HepG2 (cell line): ENCODE measurements around the gene CSNK2B. TPM values are rescaled to one million over a fixed set of nuclear protein-coding genes. Genes with fewer than 3 reads are reported as not detected.
A peak's percentile ranks its signal among the peaks of the same experiment; 100 is the strongest.

ENCODE experiments used
- AGO2 ChIP-seq: fragments of 200-400 bp; formaldehyde crosslinking; optimal IDR thresholded peaks from 2 replicates; pipeline ENCODE3; 2017; ENCODE audit warnings: mild to moderate bottlenecking, low read depth, low read length, moderate library complexity
- ELF4 ChIP-seq: sonication (generic); formaldehyde crosslinking; IDR thresholded peaks from 2 replicates; pipeline ENCODE4 v1.5.0; 2020; ENCODE audit warnings: missing genetic modification reagents, mild to moderate bottlenecking, moderate library complexity, borderline replicate concordance
- HES4 ChIP-seq: sonication (generic); formaldehyde crosslinking; IDR thresholded peaks from 2 replicates; pipeline ENCODE4 v1.9.0; 2021; ENCODE audit warnings: mild to moderate bottlenecking, missing genetic modification reagents, borderline replicate concordance
- PAF1 ChIP-seq: IDR thresholded peaks from 2 replicates; pipeline ENCODE4 v1.6.1; 2016; ENCODE audit warnings: missing genetic modification reagents, missing compliant biosample characterization
- SMYD3 ChIP-seq: sonication (generic); formaldehyde crosslinking; IDR thresholded peaks from 2 replicates; pipeline ENCODE4 v1.8.1; 2023; ENCODE audit warnings: mild to moderate bottlenecking, missing genetic modification reagents
- ZNF251 ChIP-seq: sonication (generic); formaldehyde crosslinking; IDR thresholded peaks from 2 replicates; pipeline ENCODE4 v1.9.0; 2021; ENCODE audit warnings: mild to moderate bottlenecking, missing genetic modification reagents
- polyA plus RNA-seq, 8 experiments: library from polyadenylated mRNA; depleted of rRNA in 3 of 8; stranded (reverse) in 7 of 8; unstranded in 1 of 8; fragments of >200 nt; fragmentation: Illumina TruSeq in 4 of 8; extraction: Trizol in 4 of 8; gene quantifications; 2 replicates each; pipeline versions ENCODE4 v1.2.1 to v1.2.3, GENCODE V29; 2011 to 2016; ENCODE audit warnings: low read depth in 4 of 8, missing spikeins in 1 of 8, mixed read lengths in 1 of 8; ENCODE audit not compliant: insufficient read depth in 1 of 8
- total RNA-seq, 5 experiments: library from RNA; depleted of rRNA; stranded (reverse); fragments of >200 nt; fragmentation: Illumina TruSeq; extraction: Trizol; gene quantifications; 2 replicates each; pipeline ENCODE4 v1.2.3, GENCODE V29; 2016; ENCODE audit warnings: low read depth in 1 of 5
- TF ChIP-seq, protein P1 (sequence below): sonication (generic); formaldehyde crosslinking; IDR thresholded peaks from 2 replicates; pipeline ENCODE4 v1.5.1; 2020; ENCODE audit warnings: mild to moderate bottlenecking, missing genetic modification reagents, moderate library complexity
- TF ChIP-seq, protein P2 (sequence below): sonication (generic); formaldehyde crosslinking; IDR thresholded peaks from 2 replicates; pipeline ENCODE4 v1.9.0; 2021; ENCODE audit warnings: missing genetic modification reagents, borderline replicate concordance
- TF ChIP-seq, protein P3 (sequence below): sonication (generic); formaldehyde crosslinking; IDR thresholded peaks from 2 replicates; pipeline ENCODE4 v1.5.0; 2020; ENCODE audit warnings: mild to moderate bottlenecking, missing genetic modification reagents
- TF ChIP-seq, protein P4 (sequence below): sonication (generic); formaldehyde crosslinking; IDR thresholded peaks from one replicate; pipeline ENCODE4 v1.5.1; 2020; ENCODE audit warnings: mild to moderate bottlenecking, missing genetic modification reagents; ENCODE audit errors: not compliant biosample characterization

Gene CSNK2B
- total and polyA plus RNA-seq, 2 of the 13 experiments (the other 11 are each of a cell fraction or from before 2014, with no cell fraction given), result 111 to 296 TPM

DNA sequence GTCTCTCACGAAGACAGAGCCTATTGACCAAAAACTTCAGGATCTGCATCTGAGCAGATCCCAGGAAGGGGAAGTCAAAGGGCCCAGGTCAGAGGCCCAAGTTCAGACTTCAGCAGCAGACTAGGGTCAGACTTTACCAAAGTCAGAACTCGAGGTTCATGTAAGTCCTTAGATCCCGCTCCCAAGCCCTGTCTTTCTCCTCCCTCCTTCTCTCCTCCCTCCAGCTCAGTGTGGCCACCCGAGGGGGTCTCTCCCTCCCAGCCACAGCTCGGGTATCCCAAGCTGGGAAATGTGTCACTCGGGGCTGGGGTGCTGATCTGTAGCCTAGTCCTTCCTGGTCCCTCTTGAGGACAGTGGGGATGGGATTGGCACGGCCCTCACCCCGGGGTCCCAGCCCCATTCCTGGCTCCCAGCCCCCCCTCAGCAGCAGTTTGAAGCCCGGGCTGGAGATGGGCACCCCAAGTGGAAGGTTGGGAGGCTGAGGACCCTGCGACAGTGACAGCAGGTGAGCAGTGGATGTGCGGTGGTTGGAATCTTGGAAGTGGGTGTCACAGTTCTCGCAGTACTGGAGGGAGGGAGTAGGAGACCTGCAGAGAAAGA is 3.7 kb upstream of the CSNK2B start (continued):
- TF ChIP-seq, protein P1, sequence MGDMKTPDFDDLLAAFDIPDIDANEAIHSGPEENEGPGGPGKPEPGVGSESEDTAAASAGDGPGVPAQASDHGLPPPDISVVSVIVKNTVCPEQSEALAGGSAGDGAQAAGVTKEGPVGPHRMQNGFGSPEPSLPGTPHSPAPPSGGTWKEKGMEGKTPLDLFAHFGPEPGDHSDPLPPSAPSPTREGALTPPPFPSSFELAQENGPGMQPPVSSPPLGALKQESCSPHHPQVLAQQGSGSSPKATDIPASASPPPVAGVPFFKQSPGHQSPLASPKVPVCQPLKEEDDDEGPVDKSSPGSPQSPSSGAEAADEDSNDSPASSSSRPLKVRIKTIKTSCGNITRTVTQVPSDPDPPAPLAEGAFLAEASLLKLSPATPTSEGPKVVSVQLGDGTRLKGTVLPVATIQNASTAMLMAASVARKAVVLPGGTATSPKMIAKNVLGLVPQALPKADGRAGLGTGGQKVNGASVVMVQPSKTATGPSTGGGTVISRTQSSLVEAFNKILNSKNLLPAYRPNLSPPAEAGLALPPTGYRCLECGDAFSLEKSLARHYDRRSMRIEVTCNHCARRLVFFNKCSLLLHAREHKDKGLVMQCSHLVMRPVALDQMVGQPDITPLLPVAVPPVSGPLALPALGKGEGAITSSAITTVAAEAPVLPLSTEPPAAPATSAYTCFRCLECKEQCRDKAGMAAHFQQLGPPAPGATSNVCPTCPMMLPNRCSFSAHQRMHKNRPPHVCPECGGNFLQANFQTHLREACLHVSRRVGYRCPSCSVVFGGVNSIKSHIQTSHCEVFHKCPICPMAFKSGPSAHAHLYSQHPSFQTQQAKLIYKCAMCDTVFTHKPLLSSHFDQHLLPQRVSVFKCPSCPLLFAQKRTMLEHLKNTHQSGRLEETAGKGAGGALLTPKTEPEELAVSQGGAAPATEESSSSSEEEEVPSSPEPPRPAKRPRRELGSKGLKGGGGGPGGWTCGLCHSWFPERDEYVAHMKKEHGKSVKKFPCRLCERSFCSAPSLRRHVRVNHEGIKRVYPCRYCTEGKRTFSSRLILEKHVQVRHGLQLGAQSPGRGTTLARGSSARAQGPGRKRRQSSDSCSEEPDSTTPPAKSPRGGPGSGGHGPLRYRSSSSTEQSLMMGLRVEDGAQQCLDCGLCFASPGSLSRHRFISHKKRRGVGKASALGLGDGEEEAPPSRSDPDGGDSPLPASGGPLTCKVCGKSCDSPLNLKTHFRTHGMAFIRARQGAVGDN (CRISPR knock-in tag), result peak; percentile 53
- peak; percentile 13; the same call in 1 of the 2 replicates for TF ChIP-seq PAF1 (CRISPR knock-in tag)
- no peak for TF ChIP-seq ELF4 (CRISPR knock-in tag)
- TF ChIP-seq AGO2, result peak; percentile 89
- TF ChIP-seq ZNF251 (CRISPR knock-in tag), result no peak
- 0 out of 2 replicates have a peak, but pooled peaks have one; percentile 19 for TF ChIP-seq SMYD3 (CRISPR knock-in tag)
- TF ChIP-seq, protein P2, sequence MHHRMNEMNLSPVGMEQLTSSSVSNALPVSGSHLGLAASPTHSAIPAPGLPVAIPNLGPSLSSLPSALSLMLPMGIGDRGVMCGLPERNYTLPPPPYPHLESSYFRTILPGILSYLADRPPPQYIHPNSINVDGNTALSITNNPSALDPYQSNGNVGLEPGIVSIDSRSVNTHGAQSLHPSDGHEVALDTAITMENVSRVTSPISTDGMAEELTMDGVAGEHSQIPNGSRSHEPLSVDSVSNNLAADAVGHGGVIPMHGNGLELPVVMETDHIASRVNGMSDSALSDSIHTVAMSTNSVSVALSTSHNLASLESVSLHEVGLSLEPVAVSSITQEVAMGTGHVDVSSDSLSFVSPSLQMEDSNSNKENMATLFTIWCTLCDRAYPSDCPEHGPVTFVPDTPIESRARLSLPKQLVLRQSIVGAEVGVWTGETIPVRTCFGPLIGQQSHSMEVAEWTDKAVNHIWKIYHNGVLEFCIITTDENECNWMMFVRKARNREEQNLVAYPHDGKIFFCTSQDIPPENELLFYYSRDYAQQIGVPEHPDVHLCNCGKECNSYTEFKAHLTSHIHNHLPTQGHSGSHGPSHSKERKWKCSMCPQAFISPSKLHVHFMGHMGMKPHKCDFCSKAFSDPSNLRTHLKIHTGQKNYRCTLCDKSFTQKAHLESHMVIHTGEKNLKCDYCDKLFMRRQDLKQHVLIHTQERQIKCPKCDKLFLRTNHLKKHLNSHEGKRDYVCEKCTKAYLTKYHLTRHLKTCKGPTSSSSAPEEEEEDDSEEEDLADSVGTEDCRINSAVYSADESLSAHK (CRISPR knock-in tag), result no peak
- TF ChIP-seq, protein P3, sequence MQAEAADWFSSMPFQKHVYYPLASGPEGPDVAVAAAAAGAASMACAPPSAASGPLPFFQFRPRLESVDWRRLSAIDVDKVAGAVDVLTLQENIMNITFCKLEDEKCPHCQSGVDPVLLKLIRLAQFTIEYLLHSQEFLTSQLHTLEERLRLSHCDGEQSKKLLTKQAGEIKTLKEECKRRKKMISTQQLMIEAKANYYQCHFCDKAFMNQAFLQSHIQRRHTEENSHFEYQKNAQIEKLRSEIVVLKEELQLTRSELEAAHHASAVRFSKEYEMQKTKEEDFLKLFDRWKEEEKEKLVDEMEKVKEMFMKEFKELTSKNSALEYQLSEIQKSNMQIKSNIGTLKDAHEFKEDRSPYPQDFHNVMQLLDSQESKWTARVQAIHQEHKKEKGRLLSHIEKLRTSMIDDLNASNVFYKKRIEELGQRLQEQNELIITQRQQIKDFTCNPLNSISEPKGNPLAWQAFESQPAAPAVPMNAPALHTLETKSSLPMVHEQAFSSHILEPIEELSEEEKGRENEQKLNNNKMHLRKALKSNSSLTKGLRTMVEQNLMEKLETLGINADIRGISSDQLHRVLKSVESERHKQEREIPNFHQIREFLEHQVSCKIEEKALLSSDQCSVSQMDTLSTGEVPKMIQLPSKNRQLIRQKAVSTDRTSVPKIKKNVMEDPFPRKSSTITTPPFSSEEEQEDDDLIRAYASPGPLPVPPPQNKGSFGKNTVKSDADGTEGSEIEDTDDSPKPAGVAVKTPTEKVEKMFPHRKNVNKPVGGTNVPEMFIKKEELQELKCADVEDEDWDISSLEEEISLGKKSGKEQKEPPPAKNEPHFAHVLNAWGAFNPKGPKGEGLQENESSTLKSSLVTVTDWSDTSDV, result 0 out of 2 replicates have a peak, but pooled peaks have one; percentile 59
- TF ChIP-seq, protein P4, sequence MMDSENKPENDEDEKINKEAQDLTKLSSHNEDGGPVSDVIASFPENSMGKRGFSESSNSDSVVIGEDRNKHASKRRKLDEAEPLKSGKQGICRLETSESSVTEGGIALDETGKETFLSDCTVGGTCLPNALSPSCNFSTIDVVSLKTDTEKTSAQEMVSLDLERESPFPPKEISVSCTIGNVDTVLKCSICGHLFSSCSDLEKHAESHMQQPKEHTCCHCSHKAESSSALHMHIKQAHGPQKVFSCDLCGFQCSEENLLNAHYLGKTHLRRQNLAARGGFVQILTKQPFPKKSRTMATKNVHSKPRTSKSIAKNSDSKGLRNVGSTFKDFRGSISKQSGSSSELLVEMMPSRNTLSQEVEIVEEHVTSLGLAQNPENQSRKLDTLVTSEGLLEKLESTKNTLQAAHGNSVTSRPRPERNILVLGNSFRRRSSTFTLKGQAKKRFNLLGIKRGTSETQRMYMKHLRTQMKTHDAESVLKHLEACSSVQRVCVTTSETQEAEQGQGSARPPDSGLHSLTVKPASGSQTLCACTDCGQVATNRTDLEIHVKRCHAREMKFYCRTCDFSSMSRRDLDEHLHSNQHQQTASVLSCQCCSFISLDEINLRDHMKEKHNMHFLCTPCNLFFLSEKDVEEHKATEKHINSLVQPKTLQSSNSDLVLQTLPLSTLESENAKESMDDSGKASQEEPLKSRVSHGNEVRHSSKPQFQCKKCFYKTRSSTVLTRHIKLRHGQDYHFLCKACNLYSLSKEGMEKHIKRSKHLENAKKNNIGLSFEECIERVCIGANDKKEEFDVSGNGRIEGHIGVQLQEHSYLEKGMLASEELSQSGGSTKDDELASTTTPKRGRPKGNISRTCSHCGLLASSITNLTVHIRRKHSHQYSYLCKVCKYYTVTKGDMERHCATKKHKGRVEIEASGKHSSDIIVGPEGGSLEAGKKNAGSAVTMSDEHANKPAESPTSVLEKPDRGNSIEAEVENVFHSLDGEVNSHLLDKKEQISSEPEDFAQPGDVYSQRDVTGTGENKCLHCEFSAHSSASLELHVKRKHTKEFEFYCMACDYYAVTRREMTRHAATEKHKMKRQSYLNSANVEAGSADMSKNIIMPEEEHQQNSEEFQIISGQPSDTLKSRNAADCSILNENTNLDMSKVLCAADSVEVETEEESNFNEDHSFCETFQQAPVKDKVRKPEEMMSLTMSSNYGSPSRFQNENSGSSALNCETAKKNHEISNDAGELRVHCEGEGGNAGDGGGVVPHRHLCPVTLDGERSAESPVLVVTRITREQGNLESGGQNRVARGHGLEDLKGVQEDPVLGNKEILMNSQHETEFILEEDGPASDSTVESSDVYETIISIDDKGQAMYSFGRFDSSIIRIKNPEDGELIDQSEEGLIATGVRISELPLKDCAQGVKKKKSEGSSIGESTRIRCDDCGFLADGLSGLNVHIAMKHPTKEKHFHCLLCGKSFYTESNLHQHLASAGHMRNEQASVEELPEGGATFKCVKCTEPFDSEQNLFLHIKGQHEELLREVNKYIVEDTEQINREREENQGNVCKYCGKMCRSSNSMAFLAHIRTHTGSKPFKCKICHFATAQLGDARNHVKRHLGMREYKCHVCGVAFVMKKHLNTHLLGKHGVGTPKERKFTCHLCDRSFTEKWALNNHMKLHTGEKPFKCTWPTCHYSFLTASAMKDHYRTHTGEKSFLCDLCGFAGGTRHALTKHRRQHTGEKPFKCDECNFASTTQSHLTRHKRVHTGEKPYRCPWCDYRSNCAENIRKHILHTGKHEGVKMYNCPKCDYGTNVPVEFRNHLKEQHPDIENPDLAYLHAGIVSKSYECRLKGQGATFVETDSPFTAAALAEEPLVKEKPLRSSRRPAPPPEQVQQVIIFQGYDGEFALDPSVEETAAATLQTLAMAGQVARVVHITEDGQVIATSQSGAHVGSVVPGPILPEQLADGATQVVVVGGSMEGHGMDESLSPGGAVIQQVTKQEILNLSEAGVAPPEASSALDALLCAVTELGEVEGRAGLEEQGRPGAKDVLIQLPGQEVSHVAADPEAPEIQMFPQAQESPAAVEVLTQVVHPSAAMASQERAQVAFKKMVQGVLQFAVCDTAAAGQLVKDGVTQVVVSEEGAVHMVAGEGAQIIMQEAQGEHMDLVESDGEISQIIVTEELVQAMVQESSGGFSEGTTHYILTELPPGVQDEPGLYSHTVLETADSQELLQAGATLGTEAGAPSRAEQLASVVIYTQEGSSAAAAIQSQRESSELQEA, result no peak
- TF ChIP-seq HES4 (CRISPR knock-in tag), result 0 out of 2 replicates have a peak, but pooled peaks have one; percentile 1
